Small intestine (tissue), 7 donors: ENCODE measurements around the gene RERE. TPM values are rescaled to one million over a fixed set of nuclear protein-coding genes. Genes with fewer than 3 reads are reported as not detected.

Source experiments
- DNase-seq, 2 donors: peaks; one replicate each; pipeline versions ENCODE4 v3.0.0 to v3.0.0-alpha.2; 2013
- FAIRE-seq: peaks from 2 replicates; lab custom pipeline; 2012; peaks lifted over from hg19 to GRCh38; lab: Jason Lieb, UNC
- H3K27ac ChIP-seq, 3 donors: one replicate each; pipeline ENCODE4 v1.5.1; 2013; ENCODE audit warnings: low read length in 2 of 3, mild to moderate bottlenecking in 2 of 3, control low read depth in 1 of 3, inconsistent platforms in 1 of 3, low read depth in 1 of 3, moderate library complexity in 1 of 3
- H3K27me3 ChIP-seq, 3 donors: one replicate each; pipeline ENCODE4 v1.6.1; 2013; ENCODE audit warnings: low read length in 3 of 3, inconsistent platforms in 1 of 3; ENCODE audit not compliant: control insufficient read depth in 3 of 3, insufficient read depth in 3 of 3
- H3K36me3 ChIP-seq, 3 donors: one replicate each; pipeline ENCODE4 v1.6.1; 2013; ENCODE audit warnings: low read length in 3 of 3, inconsistent platforms in 1 of 3, low read depth in 1 of 3, mild to moderate bottlenecking in 1 of 3, moderate library complexity in 1 of 3; ENCODE audit not compliant: control insufficient read depth in 3 of 3, insufficient read depth in 2 of 3
- H3K4me1 ChIP-seq, 3 donors: one replicate each; pipeline ENCODE4 v1.6.1; 2013; ENCODE audit warnings: low read length in 2 of 3, inconsistent platforms in 1 of 3, low read depth in 1 of 3, mild to moderate bottlenecking in 1 of 3, moderate library complexity in 1 of 3; ENCODE audit not compliant: control insufficient read depth in 3 of 3, insufficient read depth in 2 of 3
- H3K4me3 ChIP-seq, 3 donors: one replicate each; pipeline ENCODE4 v1.5.1; 2013; ENCODE audit warnings: low read length in 3 of 3, control low read depth in 1 of 3, inconsistent platforms in 1 of 3, low read depth in 1 of 3, mild to moderate bottlenecking in 1 of 3, moderate library complexity in 1 of 3
- H3K9me3 ChIP-seq, 2 donors: one replicate each; pipeline ENCODE4 v1.6.1; 2013; ENCODE audit warnings: low read depth in 1 of 2, low read length in 1 of 2; ENCODE audit not compliant: control insufficient read depth in 2 of 2, insufficient read depth in 1 of 2
- WGBS, 3 donors: extraction: QIAGEN DNeasy Blood & Tissue Kit; methylation state at CpG; one replicate each; pipeline ENCODE4 v1.1.7; 2013; 5-methylcytosine and 5-hydroxymethylcytosine counted together
- polyA plus RNA-seq, 4 donors: library from polyadenylated mRNA; stranded (reverse) in 3 of 4; unstranded in 1 of 4; fragments of 200-250 nt in 3 of 4; fragments of 120-200 nt in 1 of 4; gene quantifications; one replicate each; pipeline versions ENCODE4 v1.2.1 to v1.2.3, GENCODE V29; 2013
- donor health status: healthy with polysubstance abuse.
- donor health status: control.
- donor health status: control.
- donor health status: Bipolar disorder and iron deficiency.
- donor health status: healthy.

Gene RERE
- polyA plus RNA-seq, 4 donors = 19.5 to 66.8 (median 25.8) TPM

GRCh38 chr1:8681911-8682310 lies 135.5 kb downstream of the RERE start:
- H3K9me3 ChIP-seq = no peaks in the 10 kb centered on the region

GRCh38 chr1:8680664-8681650 lies 136.5 kb downstream of the RERE start:
- WGBS, 3 donors = 9 to 39% (median 23%) methylated on average over 14 of the region's 14 CpGs
- H3K9me3 ChIP-seq = no peaks in the 10 kb centered on the region
- DNase-seq (peak in 1 of 2 donors; percentile 41), FAIRE-seq (no peak)
- H3K27ac ChIP-seq = peak overlapping the region; percentile 32 to 68 (median 59)
- H3K27me3 ChIP-seq = no peaks in the 10 kb centered on the region
- H3K4me1 ChIP-seq = peaks cover 0 to 20% (median 7%) of the 10 kb centered on the region in 3 donors
- no peaks in the 10 kb centered on the region for H3K36me3 ChIP-seq
- H3K4me3 ChIP-seq = peak overlapping the region in 2 of 3 donors; percentile 14 to 45

More at GRCh38 chr1:8681911-8682310, 135.5 kb downstream of the RERE start:
- Histone ChIP-seq H3K4me3 (no peak overlapping the region), H3K27ac (no peak overlapping the region), H3K4me1 (peaks cover 0 to 20% (median 9%) of the 10 kb centered on the region in 3 donors), H3K36me3 (no peaks in the 10 kb centered on the region), H3K27me3 (no peaks in the 10 kb centered on the region)
- 79 to 92% (median 84%) methylated on average over 1 of the region's 1 CpG for WGBS, 3 donors
- no peak for DNase-seq
- FAIRE-seq = no peak

GRCh38 chr1:8679929-8680663 lies 137.3 kb downstream of the RERE start:
- 42 to 61% (median 52%) methylated on average over 7 of the region's 7 CpGs for WGBS, 3 donors

GRCh38 chr1:8679395-8679800 lies 138.0 kb downstream of the RERE start:
- Histone ChIP-seq H3K27ac (peak overlapping the region in 1 of 3 donors; percentile 59), H3K36me3 (no peaks in the 10 kb centered on the region), H3K4me3 (no peak overlapping the region), H3K4me1 (peaks cover 0 to 22% (median 7%) of the 10 kb centered on the region in 3 donors), H3K27me3 (no peaks in the 10 kb centered on the region), H3K9me3 (no peaks in the 10 kb centered on the region)
- FAIRE-seq = no peak
- WGBS, 3 donors = 64 to 68% (median 66%) methylated on average over 2 of the region's 2 CpGs
- no peak for DNase-seq

More at GRCh38 chr1:8679929-8680663, 137.3 kb downstream of the RERE start:
- H3K9me3 ChIP-seq = no peaks in the 10 kb centered on the region
- no peaks in the 10 kb centered on the region for H3K27me3 ChIP-seq
- peak overlapping the region in 1 of 3 donors; percentile 45 for H3K4me3 ChIP-seq
- H3K36me3 ChIP-seq = no peaks in the 10 kb centered on the region
- peak overlapping the region; percentile 11 to 59 (median 32) for H3K27ac ChIP-seq
- peaks cover 0 to 20% (median 7%) of the 10 kb centered on the region in 3 donors for H3K4me1 ChIP-seq
- FAIRE-seq (no peak), DNase-seq (peak; percentile 50 to 55)

- no peaks in the 10 kb centered on the region for H3K27me3 ChIP-seq
- 79 to 86% (median 83%) methylated on average over 4 of the region's 4 CpGs for WGBS, 3 donors
- H3K36me3 ChIP-seq = no peaks in the 10 kb centered on the region
- no peak overlapping the region for H3K4me3 ChIP-seq
- FAIRE-seq (no peak), DNase-seq (no peak)
- H3K9me3 ChIP-seq = no peaks in the 10 kb centered on the region
- H3K4me1 ChIP-seq = peaks cover 0 to 27% (median 7%) of the 10 kb centered on the region in 3 donors
- peak overlapping the region in 1 of 3 donors; percentile 59 for H3K27ac ChIP-seq
These were observed 138.6 kb downstream of the RERE start for GRCh38 chr1:8678673-8679394.

GRCh38 chr1:8677782-8678181 lies 139.7 kb downstream of the RERE start:
- Histone ChIP-seq H3K27ac (no peak overlapping the region), H3K4me3 (no peak overlapping the region), H3K9me3 (no peaks in the 10 kb centered on the region), H3K27me3 (no peaks in the 10 kb centered on the region), H3K4me1 (peaks cover 0 to 33% (median 7%) of the 10 kb centered on the region in 3 donors), H3K36me3 (no peaks in the 10 kb centered on the region)
- no peak for FAIRE-seq
- no peak for DNase-seq
- WGBS, 3 donors = 76 to 96% (median 92%) methylated on average over 2 of the region's 2 CpGs

- no peaks in the 10 kb centered on the region for H3K27me3 ChIP-seq
- no peaks in the 10 kb centered on the region for H3K36me3 ChIP-seq
- no peak for DNase-seq
- no peak for FAIRE-seq
- no peak overlapping the region for H3K27ac ChIP-seq
- H3K9me3 ChIP-seq = no peaks in the 10 kb centered on the region
- H3K4me3 ChIP-seq = no peak overlapping the region
- WGBS, 3 donors = 94 to 96% (median 94%) methylated on average over 2 of the region's 2 CpGs
- H3K4me1 ChIP-seq = peaks cover 0 to 33% (median 7%) of the 10 kb centered on the region in 3 donors
These were observed 140.6 kb downstream of the RERE start for GRCh38 chr1:8676813-8677212.

GRCh38 chr1:8676072-8676471 lies 141.4 kb downstream of the RERE start:
- no peaks in the 10 kb centered on the region for H3K27me3 ChIP-seq
- DNase-seq (no peak), FAIRE-seq (no peak)
- H3K4me3 ChIP-seq = no peak overlapping the region
- no peaks in the 10 kb centered on the region for H3K36me3 ChIP-seq
- H3K9me3 ChIP-seq = no peaks in the 10 kb centered on the region
- H3K27ac ChIP-seq = no peak overlapping the region
- peaks cover 0 to 33% (median 7%) of the 10 kb centered on the region in 3 donors for H3K4me1 ChIP-seq
